Measurements from ENCODE around the gene SETD6.
A peak's percentile ranks its signal among the peaks of the same experiment; 100 is the strongest.

The SETD6 gene

DNA sequence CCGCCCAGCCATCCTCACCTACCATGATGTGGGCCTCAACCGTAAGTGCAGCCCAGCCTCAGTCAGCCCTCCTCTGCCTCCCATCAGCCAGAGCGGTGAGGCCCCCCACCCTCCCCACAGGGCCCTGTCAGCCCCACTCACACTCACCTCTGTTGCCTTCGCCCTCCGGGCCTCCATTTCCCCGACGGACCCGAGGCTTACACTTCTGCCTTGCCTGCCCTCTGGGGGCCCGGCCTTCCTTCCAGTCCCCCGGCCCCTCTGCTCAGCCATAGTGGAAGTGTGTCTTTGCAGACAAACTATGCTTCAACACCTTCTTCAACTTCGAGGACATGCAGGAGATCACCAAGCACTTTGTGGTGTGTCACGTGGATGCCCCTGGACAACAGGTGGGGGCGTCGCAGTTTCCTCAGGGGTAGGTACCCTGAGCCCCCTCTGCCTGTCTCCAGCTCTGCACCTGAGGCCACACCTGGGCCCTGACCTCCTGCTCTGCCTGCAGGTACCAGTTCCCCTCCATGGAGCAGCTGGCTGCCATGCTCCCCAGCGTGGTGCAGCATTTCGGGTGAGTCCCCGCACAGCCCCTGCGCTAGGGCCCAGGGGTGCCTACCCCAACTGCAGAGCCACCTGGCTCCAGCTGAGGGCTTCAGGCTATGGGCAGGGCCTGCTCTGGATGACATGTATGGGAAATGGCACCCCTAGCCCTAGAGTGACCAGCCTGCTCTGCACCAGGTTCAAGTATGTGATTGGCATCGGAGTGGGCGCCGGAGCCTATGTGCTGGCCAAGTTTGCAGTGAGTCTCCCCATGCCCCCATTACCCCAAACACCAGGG is 11.2 kb upstream of the SETD6 start:
- no peak overlapping the region for H3K4me3 ChIP-seq (ENCODE audit: low read depth, low read length)
- H3K27ac ChIP-seq (ENCODE audit: extremely low read depth, low read depth, low read length): no peak overlapping the region
- no peaks in the 10 kb centered on the region for H3K9me3 ChIP-seq (ENCODE audit: control insufficient read depth, insufficient read depth, low read depth, low read length)
- TF ChIP-seq, protein P1, sequence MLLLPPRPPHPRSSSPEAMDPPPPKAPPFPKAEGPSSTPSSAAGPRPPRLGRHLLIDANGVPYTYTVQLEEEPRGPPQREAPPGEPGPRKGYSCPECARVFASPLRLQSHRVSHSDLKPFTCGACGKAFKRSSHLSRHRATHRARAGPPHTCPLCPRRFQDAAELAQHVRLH (tag by site-specific recombination; IDR thresholded peaks at IDR 0.05): no peak
- TF ChIP-seq KLF1 (tag by site-specific recombination; IDR thresholded peaks at IDR 0.05) (no peak), SCRT2 (tag by site-specific recombination; IDR thresholded peaks at IDR 0.05) (peak; percentile 75)
- ChIA-PET CTCF (no interaction called here), POLR2A (no interaction called here)
- H3K4me1 ChIP-seq (ENCODE audit: control insufficient read depth, insufficient read depth, low read length): peaks cover 5% of the 10 kb centered on the region
- peaks cover 0 to 5% of the 10 kb centered on the region in 2 experiments; a peak in 1 of 3 replicates for H3K36me3 ChIP-seq (ENCODE audit: control insufficient read depth in 2 of 2, insufficient read depth in 1 of 2, low read length in 2 of 2)

- TF ChIP-seq ZNF530 (tag by site-specific recombination; IDR thresholded peaks at IDR 0.05; ENCODE audit: low read depth): no peak
- TF ChIP-seq, protein P2, sequence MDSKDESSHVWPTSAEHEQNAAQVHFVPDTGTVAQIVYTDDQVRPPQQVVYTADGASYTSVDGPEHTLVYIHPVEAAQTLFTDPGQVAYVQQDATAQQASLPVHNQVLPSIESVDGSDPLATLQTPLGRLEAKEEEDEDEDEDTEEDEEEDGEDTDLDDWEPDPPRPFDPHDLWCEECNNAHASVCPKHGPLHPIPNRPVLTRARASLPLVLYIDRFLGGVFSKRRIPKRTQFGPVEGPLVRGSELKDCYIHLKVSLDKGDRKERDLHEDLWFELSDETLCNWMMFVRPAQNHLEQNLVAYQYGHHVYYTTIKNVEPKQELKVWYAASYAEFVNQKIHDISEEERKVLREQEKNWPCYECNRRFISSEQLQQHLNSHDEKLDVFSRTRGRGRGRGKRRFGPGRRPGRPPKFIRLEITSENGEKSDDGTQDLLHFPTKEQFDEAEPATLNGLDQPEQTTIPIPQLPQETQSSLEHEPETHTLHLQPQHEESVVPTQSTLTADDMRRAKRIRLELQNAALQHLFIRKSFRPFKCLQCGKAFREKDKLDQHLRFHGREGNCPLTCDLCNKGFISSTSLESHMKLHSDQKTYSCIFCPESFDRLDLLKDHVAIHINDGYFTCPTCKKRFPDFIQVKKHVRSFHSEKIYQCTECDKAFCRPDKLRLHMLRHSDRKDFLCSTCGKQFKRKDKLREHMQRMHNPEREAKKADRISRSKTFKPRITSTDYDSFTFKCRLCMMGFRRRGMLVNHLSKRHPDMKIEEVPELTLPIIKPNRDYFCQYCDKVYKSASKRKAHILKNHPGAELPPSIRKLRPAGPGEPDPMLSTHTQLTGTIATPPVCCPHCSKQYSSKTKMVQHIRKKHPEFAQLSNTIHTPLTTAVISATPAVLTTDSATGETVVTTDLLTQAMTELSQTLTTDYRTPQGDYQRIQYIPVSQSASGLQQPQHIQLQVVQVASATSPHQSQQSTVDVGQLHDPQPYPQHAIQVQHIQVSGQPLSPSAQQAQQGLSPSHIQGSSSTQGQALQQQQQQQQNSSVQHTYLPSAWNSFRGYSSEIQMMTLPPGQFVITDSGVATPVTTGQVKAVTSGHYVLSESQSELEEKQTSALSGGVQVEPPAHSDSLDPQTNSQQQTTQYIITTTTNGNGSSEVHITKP (tag by site-specific recombination; IDR thresholded peaks at IDR 0.05): no peak
- peak; percentile 14; the same call in 1 of the 2 replicates for TF ChIP-seq SCRT2 (tag by site-specific recombination; IDR thresholded peaks at IDR 0.05)
- TF ChIP-seq ZNF324 (tag by site-specific recombination; IDR thresholded peaks at IDR 0.05): no peak
- TF ChIP-seq ZFP41 (tag by site-specific recombination; IDR thresholded peaks at IDR 0.05; ENCODE audit: borderline replicate concordance): no peak
- TF ChIP-seq ZNF596 (tag by site-specific recombination; IDR thresholded peaks at IDR 0.05): no peak
- peaks cover 2% of the 10 kb centered on the region for H3K4me1 ChIP-seq (ENCODE audit: control insufficient read depth, insufficient read depth, low read length)
- no peak overlapping the region for H3K4me3 ChIP-seq (ENCODE audit: low read depth, low read length)
- no peaks in the 10 kb centered on the region for H3K9me3 ChIP-seq (ENCODE audit: control insufficient read depth, insufficient read depth, low read depth, low read length)
- no peak overlapping the region for H3K27ac ChIP-seq (ENCODE audit: extremely low read depth, low read depth, low read length)
- H3K36me3 ChIP-seq (ENCODE audit: control insufficient read depth in 2 of 2, insufficient read depth in 1 of 2, low read length in 2 of 2): peaks cover 0 to 14% of the 10 kb centered on the region in 2 experiments; a peak in 1 of 3 replicates
- ChIA-PET POLR2A (interaction anchor here (0.6 kb wide), 1 partner anchor 15 kb away, joined by 3 read pairs; no protein-coding TSS in a partner anchor), CTCF (interaction anchor here (1.0 to 2.3 kb wide), 3 partner anchors 11 to 250 kb away, joined by 3 to 7 read pairs (median 4); no protein-coding TSS in a partner anchor)
These were observed 8.8 kb upstream of the SETD6 start for GRCh38 chr16:58506241-58507194.

DNA sequence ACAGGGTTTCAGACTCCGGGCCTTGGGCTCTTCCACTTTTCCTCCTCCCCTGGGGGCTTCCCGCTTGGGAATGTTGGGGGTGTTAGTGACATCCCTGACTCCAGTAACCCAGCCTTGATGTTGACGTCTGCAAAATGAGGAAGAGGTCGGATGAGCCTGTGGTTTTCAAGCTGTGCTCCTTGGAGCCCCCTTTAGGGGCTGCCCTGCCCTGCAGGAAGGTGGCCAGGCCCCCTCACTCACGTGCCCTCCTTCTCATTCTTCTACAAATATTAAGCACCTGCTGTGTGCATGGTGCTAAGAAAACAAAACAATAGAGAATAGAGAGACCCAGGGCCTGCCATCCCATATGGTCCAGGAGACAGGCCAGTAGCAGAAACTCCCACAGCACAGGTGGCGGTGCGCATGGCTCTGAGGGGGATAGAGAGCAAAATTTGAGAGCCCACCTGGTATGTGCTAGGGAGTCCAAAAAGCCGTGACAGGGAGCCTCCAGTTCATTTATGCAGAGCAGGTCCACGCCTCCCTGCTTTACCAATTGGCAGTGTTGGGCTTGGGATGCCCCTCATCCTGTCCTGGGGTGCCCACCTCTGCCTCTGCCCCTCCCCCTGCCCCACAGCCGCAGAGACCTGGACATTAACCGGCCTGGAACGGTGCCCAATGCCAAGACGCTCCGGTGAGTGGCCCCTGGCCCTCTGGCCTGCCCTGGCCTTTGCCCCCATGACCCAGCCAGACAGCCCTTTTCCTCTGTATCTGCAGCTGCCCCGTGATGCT is 7.9 kb upstream of the SETD6 start:
- H3K27ac ChIP-seq (ENCODE audit: extremely low read depth, low read depth, low read length): no peak overlapping the region
- H3K9me3 ChIP-seq (ENCODE audit: control insufficient read depth, insufficient read depth, low read depth, low read length): no peaks in the 10 kb centered on the region
- no peaks in the 10 kb centered on the region for H3K4me1 ChIP-seq (ENCODE audit: control insufficient read depth, insufficient read depth, low read length)
- H3K4me3 ChIP-seq (ENCODE audit: low read depth, low read length): no peak overlapping the region
- CTCF ChIA-PET: interaction anchor here (1.0 to 2.3 kb wide), 2 partner anchors 12 to 249 kb away, joined by 3 to 7 read pairs; no protein-coding TSS in a partner anchor
- peaks cover 0 to 14% of the 10 kb centered on the region in 2 experiments; a peak in 1 of 3 replicates for H3K36me3 ChIP-seq (ENCODE audit: control insufficient read depth in 2 of 2, insufficient read depth in 1 of 2, low read length in 2 of 2)
- POLR2A ChIA-PET: no interaction called here
- no peak for TF ChIP-seq ZNF175 (tag by site-specific recombination; IDR thresholded peaks at IDR 0.05)
- TF ChIP-seq ZNF514 (tag by site-specific recombination; IDR thresholded peaks at IDR 0.05): no peak
- TF ChIP-seq ZNF830 (tag by site-specific recombination; IDR thresholded peaks at IDR 0.05; ENCODE audit: low read depth): no peak
- TF ChIP-seq, protein P3, sequence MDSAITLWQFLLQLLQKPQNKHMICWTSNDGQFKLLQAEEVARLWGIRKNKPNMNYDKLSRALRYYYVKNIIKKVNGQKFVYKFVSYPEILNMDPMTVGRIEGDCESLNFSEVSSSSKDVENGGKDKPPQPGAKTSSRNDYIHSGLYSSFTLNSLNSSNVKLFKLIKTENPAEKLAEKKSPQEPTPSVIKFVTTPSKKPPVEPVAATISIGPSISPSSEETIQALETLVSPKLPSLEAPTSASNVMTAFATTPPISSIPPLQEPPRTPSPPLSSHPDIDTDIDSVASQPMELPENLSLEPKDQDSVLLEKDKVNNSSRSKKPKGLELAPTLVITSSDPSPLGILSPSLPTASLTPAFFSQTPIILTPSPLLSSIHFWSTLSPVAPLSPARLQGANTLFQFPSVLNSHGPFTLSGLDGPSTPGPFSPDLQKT (IDR thresholded peaks at IDR 0.05; ENCODE audit: borderline replicate concordance, low read depth, low read length): no peak
- TF ChIP-seq, protein P4, sequence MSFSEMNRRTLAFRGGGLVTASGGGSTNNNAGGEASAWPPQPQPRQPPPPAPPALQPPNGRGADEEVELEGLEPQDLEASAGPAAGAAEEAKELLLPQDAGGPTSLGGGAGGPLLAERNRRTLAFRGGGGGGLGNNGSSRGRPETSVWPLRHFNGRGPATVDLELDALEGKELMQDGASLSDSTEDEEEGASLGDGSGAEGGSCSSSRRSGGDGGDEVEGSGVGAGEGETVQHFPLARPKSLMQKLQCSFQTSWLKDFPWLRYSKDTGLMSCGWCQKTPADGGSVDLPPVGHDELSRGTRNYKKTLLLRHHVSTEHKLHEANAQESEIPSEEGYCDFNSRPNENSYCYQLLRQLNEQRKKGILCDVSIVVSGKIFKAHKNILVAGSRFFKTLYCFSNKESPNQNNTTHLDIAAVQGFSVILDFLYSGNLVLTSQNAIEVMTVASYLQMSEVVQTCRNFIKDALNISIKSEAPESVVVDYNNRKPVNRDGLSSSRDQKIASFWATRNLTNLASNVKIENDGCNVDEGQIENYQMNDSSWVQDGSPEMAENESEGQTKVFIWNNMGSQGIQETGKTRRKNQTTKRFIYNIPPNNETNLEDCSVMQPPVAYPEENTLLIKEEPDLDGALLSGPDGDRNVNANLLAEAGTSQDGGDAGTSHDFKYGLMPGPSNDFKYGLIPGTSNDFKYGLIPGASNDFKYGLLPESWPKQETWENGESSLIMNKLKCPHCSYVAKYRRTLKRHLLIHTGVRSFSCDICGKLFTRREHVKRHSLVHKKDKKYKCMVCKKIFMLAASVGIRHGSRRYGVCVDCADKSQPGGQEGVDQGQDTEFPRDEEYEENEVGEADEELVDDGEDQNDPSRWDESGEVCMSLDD (tag by site-specific recombination; IDR thresholded peaks at IDR 0.05): no peak
- no peak for TF ChIP-seq ZNF510 (tag by site-specific recombination; IDR thresholded peaks at IDR 0.05; ENCODE audit: insufficient replicate concordance)
- TF ChIP-seq ZNF433 (tag by site-specific recombination; IDR thresholded peaks at IDR 0.05; ENCODE audit: low read depth): no peak
- TF ChIP-seq WT1 (tag by site-specific recombination; IDR thresholded peaks at IDR 0.05): no peak
- no peak for TF ChIP-seq YY1 (tag by site-specific recombination; IDR thresholded peaks at IDR 0.05)
- no peak for TF ChIP-seq ZNF623 (tag by site-specific recombination; IDR thresholded peaks at IDR 0.05)
- no peak for TF ChIP-seq ZNF777 (tag by site-specific recombination; IDR thresholded peaks at IDR 0.05; ENCODE audit: borderline replicate concordance)
